ENCODE measurements around the gene CNTNAP5.

DNA sequence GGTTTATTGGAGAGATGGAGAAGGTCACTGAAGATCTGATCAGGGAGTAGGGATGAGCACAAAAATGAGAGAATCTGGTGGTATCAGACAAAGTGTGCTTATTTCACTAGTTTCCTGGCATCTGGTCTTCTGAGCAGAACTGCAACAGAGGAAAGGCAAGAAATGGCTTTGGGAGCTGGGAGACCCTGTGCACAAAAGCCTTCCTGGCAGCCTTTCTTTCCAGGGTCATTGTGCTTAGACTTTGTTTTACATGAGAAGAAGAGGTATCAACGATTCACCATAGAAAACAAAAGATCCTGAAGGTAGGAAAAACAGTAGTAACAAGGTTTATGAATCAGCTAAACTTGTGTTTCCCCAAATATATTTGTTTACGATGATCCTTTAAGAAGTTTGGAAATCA, 162.9 kb downstream of the CNTNAP5 start:
- no peak for TF ChIP-seq POLR2AphosphoS5 (IDR thresholded peaks at IDR 0.05)
- TF ChIP-seq, protein P1, sequence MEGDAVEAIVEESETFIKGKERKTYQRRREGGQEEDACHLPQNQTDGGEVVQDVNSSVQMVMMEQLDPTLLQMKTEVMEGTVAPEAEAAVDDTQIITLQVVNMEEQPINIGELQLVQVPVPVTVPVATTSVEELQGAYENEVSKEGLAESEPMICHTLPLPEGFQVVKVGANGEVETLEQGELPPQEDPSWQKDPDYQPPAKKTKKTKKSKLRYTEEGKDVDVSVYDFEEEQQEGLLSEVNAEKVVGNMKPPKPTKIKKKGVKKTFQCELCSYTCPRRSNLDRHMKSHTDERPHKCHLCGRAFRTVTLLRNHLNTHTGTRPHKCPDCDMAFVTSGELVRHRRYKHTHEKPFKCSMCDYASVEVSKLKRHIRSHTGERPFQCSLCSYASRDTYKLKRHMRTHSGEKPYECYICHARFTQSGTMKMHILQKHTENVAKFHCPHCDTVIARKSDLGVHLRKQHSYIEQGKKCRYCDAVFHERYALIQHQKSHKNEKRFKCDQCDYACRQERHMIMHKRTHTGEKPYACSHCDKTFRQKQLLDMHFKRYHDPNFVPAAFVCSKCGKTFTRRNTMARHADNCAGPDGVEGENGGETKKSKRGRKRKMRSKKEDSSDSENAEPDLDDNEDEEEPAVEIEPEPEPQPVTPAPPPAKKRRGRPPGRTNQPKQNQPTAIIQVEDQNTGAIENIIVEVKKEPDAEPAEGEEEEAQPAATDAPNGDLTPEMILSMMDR (IDR thresholded peaks at IDR 0.05): no peak
